Keratinocyte (primary cell): ENCODE measurements around the gene MAPKAPK3.

Source experiments
- EZH2 ChIP-seq: IDR thresholded peaks from one replicate; pipeline ENCODE4 v1.6.1; 2012; ENCODE audit warnings: inconsistent platforms, mild to moderate bottlenecking, low read length, moderate library complexity
- TF ChIP-seq, protein P1 (sequence below), 3 experiments: IDR thresholded peaks in 1 of 3; conservative IDR thresholded peaks in 1 of 3; optimal IDR thresholded peaks in 1 of 3; 2 replicates in 2 of 3; 3 replicates in 1 of 3; pipeline versions ENCODE3 to v1.5.1; 2011; ENCODE audit warnings: low read length in 3 of 3, mild to moderate bottlenecking in 3 of 3, moderate library complexity in 2 of 3, control low read depth in 1 of 3, inconsistent platforms in 1 of 3; ENCODE audit not compliant: insufficient read depth in 2 of 3; ENCODE audit errors: extremely low read depth in 1 of 3

GRCh38 chr3:50637011-50637410, 20.1 kb downstream of the MAPKAPK3 start:
- TF ChIP-seq, protein P1, sequence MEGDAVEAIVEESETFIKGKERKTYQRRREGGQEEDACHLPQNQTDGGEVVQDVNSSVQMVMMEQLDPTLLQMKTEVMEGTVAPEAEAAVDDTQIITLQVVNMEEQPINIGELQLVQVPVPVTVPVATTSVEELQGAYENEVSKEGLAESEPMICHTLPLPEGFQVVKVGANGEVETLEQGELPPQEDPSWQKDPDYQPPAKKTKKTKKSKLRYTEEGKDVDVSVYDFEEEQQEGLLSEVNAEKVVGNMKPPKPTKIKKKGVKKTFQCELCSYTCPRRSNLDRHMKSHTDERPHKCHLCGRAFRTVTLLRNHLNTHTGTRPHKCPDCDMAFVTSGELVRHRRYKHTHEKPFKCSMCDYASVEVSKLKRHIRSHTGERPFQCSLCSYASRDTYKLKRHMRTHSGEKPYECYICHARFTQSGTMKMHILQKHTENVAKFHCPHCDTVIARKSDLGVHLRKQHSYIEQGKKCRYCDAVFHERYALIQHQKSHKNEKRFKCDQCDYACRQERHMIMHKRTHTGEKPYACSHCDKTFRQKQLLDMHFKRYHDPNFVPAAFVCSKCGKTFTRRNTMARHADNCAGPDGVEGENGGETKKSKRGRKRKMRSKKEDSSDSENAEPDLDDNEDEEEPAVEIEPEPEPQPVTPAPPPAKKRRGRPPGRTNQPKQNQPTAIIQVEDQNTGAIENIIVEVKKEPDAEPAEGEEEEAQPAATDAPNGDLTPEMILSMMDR (optimal IDR thresholded peaks at IDR 0.05 in 1 of 3, IDR thresholded peaks at IDR 0.05 in 1 of 3, conservative IDR thresholded peaks at IDR 0.05 in 1 of 3; ENCODE audit: extremely low read depth in 1 of 3, insufficient read depth in 2 of 3, low read length in 3 of 3) = no peak
- no peak for TF ChIP-seq EZH2
